HG03558 (cell line): Measurements from ENCODE around the gene RAD51B.

Experiments
- ATAC-seq: cut with Tn5 transposase; IDR thresholded peaks from one replicate; pipeline ENCODE4 v1.9.1; 2021; ENCODE audit warnings: moderate number of reproducible peaks; ENCODE audit not compliant: unreplicated experiment; ENCODE audit errors: extremely low read depth

RAD51B gene

DNA sequence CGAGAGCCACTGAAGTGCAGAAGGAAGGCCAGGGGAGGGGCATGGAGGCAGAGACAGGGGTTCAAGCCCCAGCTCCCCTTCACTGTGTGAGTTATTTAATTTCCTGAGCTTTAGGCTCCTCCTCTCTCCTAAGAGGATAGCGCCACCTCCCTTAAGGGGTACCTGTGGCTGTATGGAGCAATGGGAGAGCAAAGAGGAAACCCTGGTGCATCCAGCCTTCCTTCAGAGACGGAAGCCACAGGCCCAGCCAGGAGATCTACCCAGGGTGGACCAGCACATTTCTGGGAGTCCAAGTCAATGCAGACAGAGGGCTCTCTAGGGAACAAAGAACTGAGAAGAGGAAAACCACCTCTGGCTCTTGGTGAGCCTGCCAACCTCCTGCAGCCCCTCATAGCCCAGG, 883.0 kb downstream of the RAD51B start:
- no peak for ATAC-seq

DNA sequence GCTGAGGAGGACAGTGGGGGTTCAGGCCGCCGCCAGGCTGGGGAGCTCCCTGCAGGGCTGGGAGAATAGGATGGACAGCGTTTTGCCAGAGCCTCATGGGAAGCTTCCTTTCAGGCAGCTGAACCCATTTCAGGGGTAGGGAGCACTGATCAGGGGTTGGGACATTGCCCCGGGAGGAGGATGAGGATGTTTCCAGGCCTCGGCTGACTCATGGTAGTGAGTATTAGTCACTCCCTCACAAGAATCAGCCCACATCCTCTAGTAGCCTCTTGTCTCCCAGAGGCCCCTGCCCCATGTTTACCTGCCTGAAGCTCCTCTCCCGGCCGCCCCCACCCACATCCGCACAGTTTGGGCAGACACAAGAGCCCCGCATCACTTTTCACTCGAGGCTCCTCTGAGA, 883.5 kb downstream of the RAD51B start:
- no peak for ATAC-seq

DNA sequence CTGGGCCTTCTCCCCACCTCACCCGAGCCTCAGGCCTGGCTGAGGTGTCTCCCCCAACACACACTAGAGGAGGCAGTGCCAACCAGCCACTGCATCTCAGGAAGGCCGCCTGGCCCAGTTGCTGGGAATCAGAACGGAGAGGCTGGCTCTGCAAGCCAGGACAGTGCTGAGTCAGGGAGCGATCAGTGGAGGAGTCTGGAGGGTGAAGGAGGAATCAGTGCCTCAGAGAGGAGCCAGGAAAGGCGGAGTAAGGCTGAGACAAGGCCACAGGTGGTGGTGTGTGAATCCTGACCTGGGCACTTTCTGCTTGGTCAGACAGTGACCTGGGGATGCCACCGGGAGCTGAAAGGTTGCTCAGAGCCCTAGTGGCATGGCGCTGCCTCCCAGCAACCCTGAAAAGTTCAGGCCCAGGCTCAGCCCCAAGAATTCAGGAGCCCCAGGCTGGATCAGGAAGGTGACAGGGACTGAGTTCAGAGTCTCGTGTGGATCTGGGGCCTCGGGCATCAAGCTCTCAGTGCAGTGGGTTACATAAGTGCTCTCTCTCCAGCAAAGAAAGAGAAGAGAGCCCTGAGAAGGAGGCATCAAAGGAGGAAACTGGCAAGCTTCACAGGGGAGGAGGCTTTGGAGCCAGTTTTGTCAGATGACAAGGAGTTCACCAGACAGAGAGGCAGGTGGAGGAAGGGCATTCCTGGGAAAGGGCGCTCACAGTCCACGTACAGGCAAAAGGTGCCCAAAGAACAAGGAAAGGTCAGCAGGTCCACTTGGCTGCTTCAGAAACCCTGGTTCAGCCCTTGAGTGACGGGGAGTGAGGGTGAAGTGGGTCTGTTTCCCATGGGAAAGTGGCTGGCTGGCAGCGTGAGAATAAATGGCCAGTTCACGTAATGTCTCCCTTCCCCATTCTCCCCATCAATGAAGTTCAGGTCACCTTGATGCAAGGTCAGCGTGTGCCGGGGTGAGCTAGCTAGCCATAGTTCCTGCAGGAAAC, 885.4 kb downstream of the RAD51B start:
- ATAC-seq, result no peak

DNA sequence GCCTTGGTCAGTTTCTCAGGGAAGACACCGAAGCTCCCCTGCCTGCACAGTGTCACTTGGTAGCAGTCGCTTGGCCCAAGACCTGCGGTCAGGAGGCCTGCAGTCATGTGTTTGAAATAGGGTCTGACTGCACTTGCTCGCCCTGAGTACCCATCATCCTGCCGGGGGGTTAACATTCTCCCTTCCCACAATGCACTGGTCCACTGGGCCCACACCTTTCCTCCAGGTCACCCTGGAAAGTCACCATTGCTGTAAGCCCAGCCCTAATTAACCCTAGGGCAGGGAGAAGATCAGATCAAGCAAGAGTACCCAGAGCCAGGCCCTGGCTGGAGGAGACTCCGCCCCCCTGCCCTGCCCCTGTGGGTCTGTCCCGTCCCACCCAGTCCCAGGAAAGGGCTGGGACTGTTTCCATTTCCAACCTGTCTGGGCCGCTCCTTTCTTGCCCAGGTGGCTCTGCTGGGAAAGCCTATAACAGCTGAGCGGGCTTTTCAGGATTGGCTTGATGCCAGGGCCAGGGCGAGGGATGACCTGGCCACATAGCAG, 886.2 kb downstream of the RAD51B start:
- no peak for ATAC-seq

DNA sequence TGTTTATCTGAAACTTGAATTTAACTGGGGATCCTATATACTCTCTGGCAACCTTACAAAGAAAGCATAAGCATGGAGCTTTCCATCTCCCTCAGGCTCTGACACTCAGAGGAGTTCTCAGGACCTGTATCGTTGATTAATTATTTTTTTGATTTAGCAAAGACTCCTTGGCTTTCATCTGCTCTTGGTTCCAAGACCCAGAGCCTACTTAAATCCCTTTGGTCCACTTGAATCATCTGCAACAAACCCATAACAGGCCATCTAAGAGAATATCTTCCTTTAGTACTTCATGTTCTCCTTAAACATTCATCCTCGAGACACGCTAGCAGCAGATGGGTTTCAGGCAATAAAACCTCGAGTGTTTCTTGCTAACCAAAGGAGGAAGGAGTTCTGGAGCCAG, 887.9 kb downstream of the RAD51B start:
- no peak for ATAC-seq

DNA sequence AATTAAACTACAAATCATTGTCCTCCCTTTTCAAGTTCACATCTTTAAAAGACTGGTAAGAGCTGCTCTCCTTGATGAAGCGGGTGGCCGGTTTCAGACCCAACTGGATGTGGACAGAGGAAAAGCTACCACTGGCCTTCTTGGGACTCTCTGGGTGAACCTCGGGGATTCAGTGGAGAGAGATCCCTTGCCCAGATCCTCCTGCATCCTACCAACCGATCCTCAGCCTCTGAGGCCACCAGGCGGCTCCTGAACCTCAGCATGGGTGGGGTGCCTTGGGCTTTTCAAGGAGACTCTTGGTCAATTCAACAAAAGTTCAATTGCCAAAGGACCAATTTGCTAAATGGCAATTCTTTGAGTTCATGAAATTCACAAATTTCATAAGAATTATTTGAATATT, 888.8 kb downstream of the RAD51B start:
- no peak for ATAC-seq

DNA sequence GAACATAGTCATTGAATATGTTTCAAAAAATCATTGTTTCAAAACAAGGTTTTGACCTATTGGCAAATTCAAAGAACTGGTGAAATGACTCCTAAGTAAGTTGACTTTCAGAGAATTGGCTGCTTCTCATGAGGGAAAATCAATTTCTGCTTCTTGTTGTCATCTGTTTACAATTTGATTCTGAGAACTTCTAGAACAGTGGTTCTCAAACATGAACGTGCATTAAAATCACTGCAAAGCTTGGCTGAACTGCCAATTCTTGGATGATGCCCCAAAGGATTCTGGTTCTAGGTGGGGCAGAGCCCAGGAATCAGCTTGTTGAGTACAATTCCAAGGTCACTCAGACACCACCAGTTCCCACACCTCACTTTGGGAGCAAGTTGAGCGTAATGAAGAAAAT, 889.4 kb downstream of the RAD51B start:
- no peak for ATAC-seq

DNA sequence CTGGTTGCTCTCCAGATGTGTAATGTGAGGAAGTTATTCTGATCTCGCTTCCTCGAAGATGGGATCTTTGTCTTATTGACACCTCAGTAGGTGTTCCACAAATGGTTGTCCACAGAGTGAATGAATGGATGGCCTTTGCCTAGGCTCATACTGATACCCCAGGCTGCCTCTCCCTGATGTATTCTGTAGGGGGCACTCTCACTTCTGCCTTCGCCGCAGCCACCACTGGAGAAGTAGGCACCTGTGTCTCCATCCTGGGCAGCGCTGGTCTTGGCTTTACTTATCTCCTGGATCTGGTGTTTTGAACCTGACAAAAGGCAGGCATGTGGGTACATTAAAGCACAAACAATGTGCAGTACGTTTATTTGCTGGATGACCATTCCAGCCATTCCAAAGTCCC, 891.2 kb downstream of the RAD51B start:
- no peak for ATAC-seq

DNA sequence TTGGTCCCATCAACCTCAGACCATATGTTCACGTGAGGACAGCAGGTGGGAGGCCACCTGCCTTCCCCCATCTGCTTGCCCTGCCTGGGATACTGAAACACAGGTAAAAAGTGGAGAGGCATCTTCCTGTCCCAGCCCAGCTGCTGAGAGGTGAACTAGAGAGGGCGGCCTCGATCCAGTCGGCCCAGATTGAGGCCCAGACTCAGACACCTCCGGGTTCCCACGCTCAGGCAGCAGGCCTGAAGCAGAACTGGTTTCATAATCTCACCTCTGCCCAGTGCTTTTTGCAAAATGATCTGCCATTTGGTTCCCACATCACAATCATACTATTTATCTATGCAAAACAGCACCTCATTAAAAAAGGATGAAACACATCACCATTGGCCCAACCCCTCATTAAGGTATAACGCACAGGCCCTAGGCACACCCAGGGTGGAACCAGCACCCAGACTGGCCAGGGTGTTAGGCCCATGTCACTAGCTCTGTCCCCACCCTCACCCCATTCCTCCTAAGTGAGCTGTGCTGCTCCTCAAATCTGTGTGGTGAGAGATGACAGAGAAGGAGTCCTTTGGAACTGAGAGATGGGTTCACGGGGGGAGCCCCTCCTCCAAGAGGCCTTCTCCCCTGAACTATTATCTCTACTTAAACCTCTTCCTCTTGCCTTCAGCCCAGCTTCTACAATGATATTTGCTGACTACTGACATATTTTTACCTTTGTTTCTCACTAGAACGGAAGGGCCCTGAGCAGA, 892.2 kb downstream of the RAD51B start:
- ATAC-seq, result no peak

DNA sequence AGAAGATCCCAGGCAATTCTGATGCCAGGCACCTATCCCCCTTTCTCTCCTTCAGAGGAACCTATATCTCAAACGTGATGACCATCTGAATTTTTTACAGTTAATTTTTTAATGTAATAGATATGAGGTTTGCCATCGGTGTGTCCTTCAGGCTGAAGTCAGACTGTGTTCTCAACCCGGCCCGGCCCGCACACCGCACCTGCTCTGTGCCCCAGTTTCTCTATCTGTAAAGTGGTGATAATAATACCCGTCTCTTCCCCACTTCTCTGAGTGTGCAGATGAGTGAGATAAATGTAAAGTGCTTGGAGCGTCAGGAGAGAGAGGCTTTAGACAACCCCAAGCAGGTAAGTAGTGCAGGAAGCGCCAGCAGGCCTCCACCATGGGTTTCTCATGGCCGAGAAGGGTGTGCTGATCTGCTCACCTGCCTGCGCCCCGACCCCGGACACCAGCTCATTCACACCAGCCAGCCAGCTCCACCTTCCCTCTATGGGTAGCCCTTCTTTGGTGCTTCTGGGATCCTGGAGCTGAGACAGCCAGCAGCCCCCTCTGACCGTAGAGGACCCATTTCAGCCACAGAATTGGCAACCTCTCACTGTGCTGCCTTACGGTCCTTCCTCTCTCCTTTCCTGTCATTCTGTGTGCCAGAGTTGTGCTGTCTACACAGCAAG, 893.3 kb downstream of the RAD51B start:
- ATAC-seq, result no peak

DNA sequence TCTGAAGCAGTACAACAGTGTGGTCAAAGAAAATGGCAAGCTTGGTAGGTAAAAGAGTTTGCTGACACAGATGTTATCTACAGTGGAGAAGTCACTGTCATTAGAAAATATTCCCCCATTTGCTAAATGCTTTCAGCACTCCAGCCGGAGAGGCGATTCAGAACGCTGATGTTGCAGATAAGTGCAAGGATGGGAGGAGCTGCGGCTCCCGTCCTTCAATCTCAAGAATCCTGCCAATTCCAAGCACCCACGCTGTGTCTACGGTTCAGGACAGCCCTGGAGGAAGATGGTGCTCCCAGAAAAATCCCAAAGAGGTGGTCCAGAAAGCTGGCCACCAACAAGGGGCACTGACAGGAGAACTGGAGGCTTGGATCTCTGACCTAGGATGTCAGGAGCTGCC, 894.2 kb downstream of the RAD51B start:
- no peak for ATAC-seq

DNA sequence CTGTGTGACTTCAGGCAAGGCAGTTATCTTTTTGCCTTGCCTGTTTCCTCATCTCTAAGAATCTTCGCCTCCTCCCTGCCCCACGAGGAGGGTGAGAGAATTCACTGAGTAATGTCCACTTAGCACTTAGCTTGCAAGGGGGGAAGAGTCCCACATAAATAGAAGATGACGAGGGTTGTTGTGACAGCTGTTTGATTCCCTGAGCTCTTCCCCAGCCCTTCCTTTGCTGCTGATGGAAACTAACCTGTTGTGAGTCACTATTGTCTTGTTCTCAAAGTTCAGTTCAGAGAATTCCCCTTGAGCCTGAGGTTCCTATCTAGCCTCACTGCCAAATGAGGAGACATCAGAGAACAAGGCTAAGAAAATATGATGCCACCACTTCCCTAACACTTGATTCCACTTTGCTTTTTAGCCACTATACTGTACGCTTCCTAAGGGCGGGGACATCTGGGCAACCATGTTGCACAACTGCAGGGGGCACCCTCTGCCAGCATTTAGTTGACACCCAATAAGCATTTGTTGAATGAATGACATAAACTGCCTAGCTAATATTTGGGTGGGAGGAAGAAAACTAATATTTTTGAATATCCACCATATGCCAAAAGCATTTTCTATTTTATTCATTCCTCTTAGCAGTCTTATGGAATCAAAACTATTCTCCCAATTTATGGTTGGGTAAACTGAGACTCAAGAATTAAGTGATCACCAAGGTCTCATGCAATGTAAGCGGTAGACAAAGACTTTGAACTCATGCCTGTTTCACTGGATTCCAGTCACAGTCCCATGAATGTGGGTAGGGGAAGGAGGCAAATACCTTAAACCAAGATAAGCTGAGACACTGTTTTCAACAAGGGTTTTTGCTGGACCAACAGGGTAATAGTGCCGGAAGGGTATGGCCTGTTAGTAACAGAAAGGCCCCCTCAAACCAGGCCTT, 895.7 kb downstream of the RAD51B start:
- no peak for ATAC-seq

DNA sequence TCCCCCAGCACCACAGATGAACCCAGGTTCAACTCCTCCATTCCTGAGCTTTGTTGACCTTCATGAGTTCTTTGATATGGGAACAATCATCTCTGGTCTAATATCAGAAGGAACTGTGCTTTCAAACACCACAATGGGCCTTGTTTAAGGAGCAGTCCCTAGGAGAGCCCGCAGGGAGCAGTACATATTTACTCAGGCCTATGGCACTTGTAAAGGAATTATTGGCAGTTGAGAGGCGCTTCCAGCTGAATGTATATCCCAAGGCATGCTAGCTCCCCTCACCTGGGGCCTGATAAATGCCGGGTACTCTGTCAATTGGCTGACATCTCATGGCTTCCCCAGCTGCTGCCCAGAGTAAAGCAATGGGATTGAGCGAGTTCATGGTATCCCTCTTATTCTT, 897.1 kb downstream of the RAD51B start:
- ATAC-seq, result no peak

DNA sequence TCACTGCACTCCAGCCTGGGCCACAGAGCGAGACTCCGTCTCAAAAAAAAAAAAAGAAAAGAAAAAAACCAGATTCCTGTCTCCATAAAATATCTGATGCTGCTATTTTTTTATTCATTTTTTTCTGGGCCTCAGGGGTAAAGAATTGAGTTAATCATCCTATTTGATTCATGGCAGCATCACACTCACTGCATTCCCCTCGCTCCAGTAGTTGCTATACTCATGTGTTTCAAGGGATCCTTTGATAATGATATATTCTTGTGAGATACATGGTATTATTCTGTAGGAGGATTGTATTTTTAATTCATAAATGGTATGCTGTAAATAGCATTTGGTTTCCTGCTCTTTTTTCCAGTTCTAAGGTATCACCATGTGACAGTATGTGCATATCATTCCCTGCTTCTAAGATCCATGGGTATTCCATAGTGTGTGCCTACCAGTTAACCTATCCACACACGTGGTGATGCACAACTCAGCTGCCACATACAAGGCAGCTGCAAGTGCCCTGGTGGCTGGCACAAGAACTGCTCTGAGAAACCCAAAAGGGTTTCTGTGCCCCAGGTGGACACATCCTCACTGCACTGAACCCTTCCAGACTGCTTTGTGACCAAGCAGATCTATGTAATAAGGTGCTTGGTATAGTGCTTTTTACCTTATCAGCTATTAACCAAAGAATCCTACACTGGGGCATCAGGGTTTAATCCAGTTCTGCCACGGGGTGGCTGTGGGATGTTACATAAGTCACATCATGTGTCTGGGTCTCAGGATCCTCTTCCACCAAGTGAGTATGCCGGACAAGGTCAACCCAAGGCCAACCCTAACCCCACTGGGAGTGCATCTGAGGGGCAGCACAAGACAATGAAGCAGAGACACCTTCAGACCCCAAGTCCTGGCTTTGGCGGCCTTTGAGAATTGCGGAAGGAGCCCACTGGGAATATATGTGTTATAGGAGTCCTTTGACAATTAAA, 898.7 kb downstream of the RAD51B start:
- ATAC-seq, result no peak

DNA sequence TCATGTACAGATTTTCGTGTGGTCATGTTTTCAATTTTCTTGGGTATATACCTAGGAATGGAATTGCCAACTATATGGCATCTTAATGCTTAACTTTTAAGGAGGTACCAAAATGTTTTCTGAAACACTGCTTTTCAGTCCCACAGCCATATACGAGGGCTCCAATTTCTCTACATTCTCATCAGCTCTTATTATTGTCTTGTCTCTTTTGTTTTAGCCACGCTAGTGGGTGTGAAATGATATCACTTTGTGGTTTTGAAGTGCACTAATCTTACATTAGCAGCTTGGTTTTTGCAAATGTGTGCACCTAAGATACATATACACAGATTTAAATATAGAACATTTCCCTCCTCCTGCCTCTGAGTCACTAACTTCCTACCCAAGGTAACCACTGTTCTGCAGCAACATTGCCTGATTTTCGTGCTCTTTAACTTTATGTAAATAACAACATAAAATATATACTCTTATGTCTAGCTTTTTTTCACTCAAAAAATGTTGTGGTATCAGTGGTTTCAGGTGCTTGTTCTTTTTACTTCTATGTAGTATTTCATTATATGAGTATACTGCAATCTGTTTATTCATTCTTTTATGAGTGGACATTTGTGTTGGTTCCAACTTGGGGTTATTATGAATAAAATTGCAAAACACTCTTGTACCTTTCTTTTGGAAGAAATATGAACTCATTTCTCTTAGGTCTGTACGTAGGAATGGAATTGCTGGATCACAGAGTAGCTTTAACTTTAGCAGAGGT, 900.2 kb downstream of the RAD51B start:
- ATAC-seq, result no peak

DNA sequence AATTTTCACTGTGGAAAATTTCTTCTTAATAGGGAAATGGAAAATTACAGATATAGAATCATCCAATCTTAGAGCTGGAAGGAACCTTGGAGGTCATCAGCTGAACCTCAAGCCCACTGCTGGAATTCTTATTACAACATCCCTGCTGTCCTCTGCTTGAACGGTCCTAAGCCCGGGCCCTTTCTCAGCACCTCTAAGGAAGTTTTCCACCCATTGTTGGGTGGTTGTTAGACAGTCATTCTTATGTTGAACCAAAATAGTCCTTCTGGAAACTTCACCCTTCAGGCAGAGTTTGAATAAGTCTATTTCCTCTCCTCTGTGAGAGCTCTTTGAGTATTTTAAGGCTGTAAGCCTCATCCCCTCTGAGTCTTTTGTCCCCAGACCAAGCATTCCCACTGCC, 902.6 kb downstream of the RAD51B start:
- no peak for ATAC-seq

DNA sequence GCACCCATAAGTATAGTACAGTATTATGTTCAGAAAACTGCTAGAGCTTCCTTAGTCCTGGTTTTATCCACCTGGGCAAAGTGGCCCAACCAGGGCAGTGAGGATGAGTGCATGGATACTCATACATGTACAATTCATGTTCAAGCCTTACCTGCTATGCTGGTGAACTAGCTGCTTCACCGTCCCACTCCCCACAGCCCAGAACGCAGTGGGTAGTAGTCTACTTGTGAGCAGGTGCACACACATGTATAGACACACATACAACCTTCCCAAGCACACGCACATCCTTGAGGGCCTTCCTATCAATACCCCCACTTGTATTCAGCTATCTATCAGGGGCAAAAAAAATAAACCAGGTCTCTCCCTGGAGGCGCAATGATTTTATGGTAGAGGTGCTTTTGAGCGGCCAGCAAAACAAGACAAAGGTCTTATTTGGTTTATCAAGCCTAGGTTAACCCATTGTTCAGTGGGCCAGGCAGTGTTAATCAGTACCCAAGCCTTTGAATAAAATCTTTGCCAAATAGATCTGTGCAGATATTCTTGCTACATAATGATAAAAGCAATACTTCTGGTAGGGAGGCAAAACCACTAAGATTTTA, 903.5 kb downstream of the RAD51B start:
- ATAC-seq, result no peak
